ENCODE measurements around the gene THSD4. TPM values are rescaled to one million over a fixed set of nuclear protein-coding genes. Genes with fewer than 3 reads are reported as not detected.
A peak's percentile ranks its signal among the peaks of the same experiment; 100 is the strongest.
"Not testable (repeated sequence)": the region's sequence is repeated elsewhere in the genome, so short reads cannot be mapped to it uniquely, and the experiment has no call there.

The THSD4 gene
- total RNA-seq, 6 experiments from 2014 or later, result 5.2 to 21.8 (median 13.7) TPM

- no peaks in the 10 kb centered on the region for H3K36me3 ChIP-seq
- H3K27me3 ChIP-seq, result no peaks in the 10 kb centered on the region
- H3K4me3 ChIP-seq, result no peak overlapping the region
- ATAC-seq (no peak), DNase-seq (no peak)
- H3K4me1 ChIP-seq, result peaks cover 0 to 54% (median 18%) of the 10 kb centered on the region in 4 donors
- intact Hi-C loops (cut with DNase I), result no loop called here
- 8% methylated on average over 1 of the region's 1 CpG for WGBS (ENCODE audit: insufficient coverage, low coverage, low lambda C conversion rate, missing lambda C conversion rate)
- no peaks in the 10 kb centered on the region for H3K9me3 ChIP-seq
- H3K27ac ChIP-seq, result no peak overlapping the region
- no peak for TF ChIP-seq CTCF (IDR thresholded peaks at IDR 0.05)
Measured at GRCh38 chr15:71662306-71662705, 547.0 kb downstream of the THSD4 start.

GRCh38 chr15:71664622-71665021 is 549.4 kb downstream of the THSD4 start:
- intact Hi-C loops (cut with DNase I), result no loop called here
- DNase-seq (no peak), ATAC-seq (no peak)
- no peaks in the 10 kb centered on the region for H3K9me3 ChIP-seq
- WGBS (ENCODE audit: insufficient coverage, low coverage, low lambda C conversion rate, missing lambda C conversion rate), result 93% methylated on average over 1 of the region's 1 CpG
- H3K4me3 ChIP-seq, result no peak overlapping the region
- H3K36me3 ChIP-seq, result no peaks in the 10 kb centered on the region
- no peak overlapping the region for H3K27ac ChIP-seq
- TF ChIP-seq CTCF (IDR thresholded peaks at IDR 0.05) (no peak), POLR2A (IDR thresholded peaks at IDR 0.05) (no peak)
- no peaks in the 10 kb centered on the region for H3K27me3 ChIP-seq
- H3K4me1 ChIP-seq, result peaks cover 0 to 36% (median 11%) of the 10 kb centered on the region in 4 donors

- no peak for TF ChIP-seq POLR2A (IDR thresholded peaks at IDR 0.05)
- TF ChIP-seq CTCF (IDR thresholded peaks at IDR 0.05), result no peak
- Histone ChIP-seq H3K9me3 (no peaks in the 10 kb centered on the region), H3K4me1 (peaks cover 0 to 13% (median 4%) of the 10 kb centered on the region in 4 donors), H3K27ac (no peak overlapping the region), H3K36me3 (no peaks in the 10 kb centered on the region), H3K27me3 (no peaks in the 10 kb centered on the region), H3K4me3 (no peak overlapping the region)
- no peak for DNase-seq
- intact Hi-C loops (cut with DNase I), result no loop called here
- ATAC-seq, result peak in 3 of 4 donors; percentile 47 to 75 (median 59)
Measured at GRCh38 chr15:71666763-71667620, 551.7 kb downstream of the THSD4 start.

GRCh38 chr15:71669688-71670087 is 554.4 kb downstream of the THSD4 start:
- no peaks in the 10 kb centered on the region for H3K9me3 ChIP-seq
- H3K4me1 ChIP-seq, result peaks cover 0 to 13% (median 4%) of the 10 kb centered on the region in 4 donors
- no peak for TF ChIP-seq POLR2A (IDR thresholded peaks at IDR 0.05)
- TF ChIP-seq CTCF (IDR thresholded peaks at IDR 0.05), result no peak
- DNase-seq (peak in 1 of 3 donors; percentile 31), ATAC-seq (peak; percentile 65 to 79 (median 66))
- no peaks in the 10 kb centered on the region for H3K27me3 ChIP-seq
- H3K4me3 ChIP-seq, result no peak overlapping the region
- intact Hi-C loops (cut with DNase I), result no loop called here
- H3K27ac ChIP-seq, result no peak overlapping the region
- WGBS (ENCODE audit: insufficient coverage, low coverage, low lambda C conversion rate, missing lambda C conversion rate), result 14% methylated on average over 4 of the region's 4 CpGs
- no peaks in the 10 kb centered on the region for H3K36me3 ChIP-seq

GRCh38 chr15:71670222-71670621 is 555.0 kb downstream of the THSD4 start:
- H3K4me3 ChIP-seq; H3K27me3 ChIP-seq; intact Hi-C loops (cut with DNase I); DNase-seq; H3K27ac ChIP-seq; H3K9me3 ChIP-seq; ATAC-seq; H3K36me3 ChIP-seq: not testable (repeated sequence)
- WGBS (ENCODE audit: insufficient coverage, low coverage, low lambda C conversion rate, missing lambda C conversion rate), result 92% methylated on average over 3 of the region's 3 CpGs
- peaks cover 0 to 13% (median 4%) of the 10 kb centered on the region in 4 donors for H3K4me1 ChIP-seq
